Vagina (tissue), 2 donors: Measurements from ENCODE around the gene CTAGE6.
"Not testable (repeated sequence)": the region's sequence is repeated elsewhere in the genome, so short reads cannot be mapped to it uniquely, and the experiment has no call there.

Source experiments
- POLR2A ChIP-seq, 2 donors: fragments of 450-650 bp; IDR thresholded peaks; one replicate each; pipeline ENCODE4 v1.6.1; 2017; ENCODE audit warnings: antibody characterized with exemption in 2 of 2, mild to moderate bottlenecking in 2 of 2, moderate library complexity in 2 of 2
- POLR2AphosphoS5 ChIP-seq, 2 donors: sonication (generic); formaldehyde crosslinking; IDR thresholded peaks; one replicate each; pipeline ENCODE4 v1.9.0; 2017; ENCODE audit warnings: antibody characterized with exemption in 2 of 2, mild to moderate bottlenecking in 2 of 2, low read depth in 1 of 2; ENCODE audit not compliant: insufficient read depth in 1 of 2
- TF ChIP-seq, protein P1 (sequence below), 3 experiments: fragments of 450-650 bp in 2 of 3; fragments of 200-600 bp in 1 of 3; sonication (generic) in 1 of 3; IDR thresholded peaks; one replicate each; pipeline ENCODE4 v1.5.1; 2017 to 2019; ENCODE audit warnings: antibody characterized with exemption in 3 of 3, mild to moderate bottlenecking in 2 of 3, moderate library complexity in 2 of 3

DNA sequence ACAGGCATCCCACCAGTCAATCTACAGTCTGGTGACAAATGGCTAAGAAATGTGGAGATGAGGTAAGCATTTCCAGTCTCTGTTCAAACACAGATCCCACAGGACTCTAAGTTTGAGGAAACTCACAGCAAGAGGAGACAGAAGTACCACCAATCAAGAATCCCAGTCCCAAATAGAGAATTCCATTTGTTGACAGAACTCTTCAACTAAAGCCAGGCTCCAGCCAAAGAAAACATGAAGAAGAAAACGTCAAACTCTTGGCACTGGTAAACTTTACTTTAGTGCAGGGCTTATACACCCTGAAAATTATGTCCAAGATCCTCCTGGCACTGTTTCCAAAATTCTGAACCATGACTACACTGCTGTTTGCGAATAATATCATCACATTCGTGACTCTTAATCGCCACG lies 49.2 kb upstream of the CTAGE6 start:
- TF ChIP-seq, protein P1, sequence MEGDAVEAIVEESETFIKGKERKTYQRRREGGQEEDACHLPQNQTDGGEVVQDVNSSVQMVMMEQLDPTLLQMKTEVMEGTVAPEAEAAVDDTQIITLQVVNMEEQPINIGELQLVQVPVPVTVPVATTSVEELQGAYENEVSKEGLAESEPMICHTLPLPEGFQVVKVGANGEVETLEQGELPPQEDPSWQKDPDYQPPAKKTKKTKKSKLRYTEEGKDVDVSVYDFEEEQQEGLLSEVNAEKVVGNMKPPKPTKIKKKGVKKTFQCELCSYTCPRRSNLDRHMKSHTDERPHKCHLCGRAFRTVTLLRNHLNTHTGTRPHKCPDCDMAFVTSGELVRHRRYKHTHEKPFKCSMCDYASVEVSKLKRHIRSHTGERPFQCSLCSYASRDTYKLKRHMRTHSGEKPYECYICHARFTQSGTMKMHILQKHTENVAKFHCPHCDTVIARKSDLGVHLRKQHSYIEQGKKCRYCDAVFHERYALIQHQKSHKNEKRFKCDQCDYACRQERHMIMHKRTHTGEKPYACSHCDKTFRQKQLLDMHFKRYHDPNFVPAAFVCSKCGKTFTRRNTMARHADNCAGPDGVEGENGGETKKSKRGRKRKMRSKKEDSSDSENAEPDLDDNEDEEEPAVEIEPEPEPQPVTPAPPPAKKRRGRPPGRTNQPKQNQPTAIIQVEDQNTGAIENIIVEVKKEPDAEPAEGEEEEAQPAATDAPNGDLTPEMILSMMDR (IDR thresholded peaks at IDR 0.05), result not testable (repeated sequence)
- not testable (repeated sequence) for TF ChIP-seq POLR2AphosphoS5 (IDR thresholded peaks at IDR 0.05; ENCODE audit: insufficient read depth in 1 of 2, low read depth in 1 of 2); POLR2A (IDR thresholded peaks at IDR 0.05)
